MCF 10A (cell line): ENCODE results near the gene SARNP. TPM values are rescaled to one million over a fixed set of nuclear protein-coding genes. Genes with fewer than 3 reads are reported as not detected.
A peak's percentile ranks its signal among the peaks of the same experiment; 100 is the strongest.

Experiments used
- BruUV-seq: library from RNA; stranded (reverse); fragments of 400-500 nt; replicated peaks from 2 replicates; lab custom pipeline; 2021; lab: Mats Ljungman, UMichigan
- CTCF ChIA-PET: fragments of 300-600 bp; sonication (Branson Sonifier 250); formaldehyde crosslinking; extraction: SDS; loops from one replicate; lab custom pipeline; 2021; ENCODE audit warnings: antibody characterized with exemption, inconsistent platforms; lab: Yijun Ruan, JAX
- POLR2A ChIA-PET: fragments of 300-600, 350-650 bp; sonication (Branson Sonifier 250); formaldehyde crosslinking; extraction: SDS; loops from one replicate; lab custom pipeline; 2020; ENCODE audit warnings: antibody characterized with exemption, inconsistent platforms; lab: Yijun Ruan, JAX
- DNase-seq: peaks from one replicate; pipeline ENCODE4 v3.0.0-alpha.2; 2018; ENCODE audit not compliant: unreplicated experiment
- H3K27ac Mint-ChIP-seq: one replicate; pipeline ENCODE4 v1.8.0; 2022; ENCODE audit warnings: mild to moderate bottlenecking, low read depth, mixed read lengths; ENCODE audit not compliant: unreplicated experiment
- H3K27me3 Mint-ChIP-seq: one replicate; pipeline ENCODE4 v1.8.0; 2022; ENCODE audit warnings: mixed read lengths; ENCODE audit not compliant: insufficient read depth, unreplicated experiment
- H3K36me3 Mint-ChIP-seq: one replicate; pipeline ENCODE4 v1.8.0; 2022; ENCODE audit warnings: mild to moderate bottlenecking, moderate library complexity, mixed read lengths; ENCODE audit not compliant: insufficient read depth, unreplicated experiment
- H3K4me1 Mint-ChIP-seq: one replicate; pipeline ENCODE4 v1.8.0; 2022; ENCODE audit warnings: mixed read lengths; ENCODE audit not compliant: insufficient read depth, unreplicated experiment
- H3K4me3 Mint-ChIP-seq: one replicate; pipeline ENCODE4 v1.8.0; 2022; ENCODE audit warnings: mild to moderate bottlenecking, moderate library complexity, mixed read lengths; ENCODE audit not compliant: unreplicated experiment
- H3K9me3 Mint-ChIP-seq: one replicate; pipeline ENCODE4 v1.8.0; 2022; ENCODE audit warnings: mixed read lengths; ENCODE audit not compliant: unreplicated experiment
- intact Hi-C: fragments of 100-400 bp; cut with micrococcal nuclease; formaldehyde crosslinking; loops from 2 replicates; pipeline ENCODE4 v1.14.1; 2022
- total RNA-seq: library from RNA; stranded (reverse); gene quantifications from 2 replicates; pipeline ENCODE4 v1.2.3, GENCODE V29; 2022
- TF ChIP-seq, protein P1 (sequence below): fragments of 200-600 bp; IDR thresholded peaks from one replicate; pipeline ENCODE4 v1.8.0; 2022; ENCODE audit warnings: antibody characterized with exemption, mild to moderate bottlenecking; ENCODE audit not compliant: unreplicated experiment

Gene SARNP
- total RNA-seq, 1 experiment from 2014 or later, result 61.1 TPM

DNA sequence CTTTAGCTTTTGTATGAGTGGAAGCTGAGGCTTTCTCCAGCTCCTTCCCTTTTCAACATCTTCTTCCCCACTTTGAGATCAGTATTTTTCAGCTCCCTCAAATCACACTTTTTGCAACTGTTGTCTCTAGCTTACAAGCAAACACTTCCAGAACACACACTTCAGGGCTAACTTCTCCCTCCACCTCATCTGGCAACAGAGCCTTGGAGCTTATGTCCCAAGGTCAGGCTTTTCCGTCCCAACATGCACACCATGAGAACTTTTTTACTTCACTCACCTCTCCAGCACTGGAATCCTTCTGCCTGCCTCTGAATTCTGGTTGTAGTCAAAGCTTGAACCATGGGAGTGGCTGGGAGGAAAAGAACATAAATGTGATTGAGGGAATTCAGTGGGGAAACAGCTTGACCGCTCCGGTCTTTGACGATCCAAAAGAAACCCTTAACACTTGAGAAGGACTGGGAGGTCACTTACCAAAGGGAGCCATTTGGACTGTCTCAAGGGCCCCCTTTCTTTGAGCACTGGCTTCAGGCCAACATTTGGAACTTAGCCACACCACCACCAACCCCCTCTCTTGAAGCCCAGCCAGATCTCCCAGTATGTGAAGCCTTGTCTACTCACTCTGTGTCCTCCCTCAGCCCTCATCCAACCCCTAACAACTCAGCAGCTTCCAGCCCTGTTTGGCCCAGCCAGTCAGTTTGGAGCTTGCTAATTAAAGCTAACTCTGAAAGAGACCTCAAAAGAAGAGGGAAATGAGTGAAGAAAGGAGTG lies 105.6 kb downstream of the SARNP start:
- no peak for DNase-seq
- Mint-ChIP-seq H3K27me3 (peaks cover 31% of the 10 kb centered on the region), H3K27ac (no peak overlapping the region), H3K4me3 (no peak overlapping the region), H3K9me3 (no peaks in the 10 kb centered on the region), H3K4me1 (peaks cover 26% of the 10 kb centered on the region), H3K36me3 (peaks cover 8% of the 10 kb centered on the region)
- intact Hi-C loops, result no loop called here
- CTCF ChIA-PET, result interaction anchor here (0.6 to 1.2 kb wide), 3 partner anchors 10 to 108 kb away, joined by 3 read pairs; no protein-coding TSS in a partner anchor
- no TSS peak for BruUV-seq
- POLR2A ChIA-PET, result no interaction called here
- TF ChIP-seq, protein P1, sequence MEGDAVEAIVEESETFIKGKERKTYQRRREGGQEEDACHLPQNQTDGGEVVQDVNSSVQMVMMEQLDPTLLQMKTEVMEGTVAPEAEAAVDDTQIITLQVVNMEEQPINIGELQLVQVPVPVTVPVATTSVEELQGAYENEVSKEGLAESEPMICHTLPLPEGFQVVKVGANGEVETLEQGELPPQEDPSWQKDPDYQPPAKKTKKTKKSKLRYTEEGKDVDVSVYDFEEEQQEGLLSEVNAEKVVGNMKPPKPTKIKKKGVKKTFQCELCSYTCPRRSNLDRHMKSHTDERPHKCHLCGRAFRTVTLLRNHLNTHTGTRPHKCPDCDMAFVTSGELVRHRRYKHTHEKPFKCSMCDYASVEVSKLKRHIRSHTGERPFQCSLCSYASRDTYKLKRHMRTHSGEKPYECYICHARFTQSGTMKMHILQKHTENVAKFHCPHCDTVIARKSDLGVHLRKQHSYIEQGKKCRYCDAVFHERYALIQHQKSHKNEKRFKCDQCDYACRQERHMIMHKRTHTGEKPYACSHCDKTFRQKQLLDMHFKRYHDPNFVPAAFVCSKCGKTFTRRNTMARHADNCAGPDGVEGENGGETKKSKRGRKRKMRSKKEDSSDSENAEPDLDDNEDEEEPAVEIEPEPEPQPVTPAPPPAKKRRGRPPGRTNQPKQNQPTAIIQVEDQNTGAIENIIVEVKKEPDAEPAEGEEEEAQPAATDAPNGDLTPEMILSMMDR, result no peak

DNA sequence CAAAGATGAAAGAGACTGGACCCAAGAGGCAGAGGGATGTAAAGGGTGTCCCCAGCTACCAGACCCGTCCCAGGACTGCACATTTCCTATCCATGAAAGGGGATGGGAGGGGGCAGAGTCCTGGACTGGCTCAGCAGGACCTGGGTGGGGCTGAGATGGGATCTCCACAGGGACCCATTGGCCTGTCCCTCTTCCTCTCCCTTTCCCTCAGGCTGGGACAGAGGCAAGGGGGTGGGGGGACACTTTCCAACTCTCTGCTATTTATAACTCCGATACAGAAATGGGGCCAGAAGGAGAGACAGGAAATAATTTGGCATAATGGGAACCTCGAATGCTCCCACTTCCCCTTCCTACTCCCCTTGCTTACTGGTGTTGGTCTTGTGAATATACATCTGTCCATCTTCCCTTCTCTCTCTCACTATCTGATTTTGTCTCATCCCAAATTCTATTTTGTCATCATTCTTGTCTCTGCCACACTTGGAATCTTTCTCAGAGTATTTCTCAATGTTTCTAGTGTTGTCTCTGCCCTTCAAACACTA lies 108.8 kb downstream of the SARNP start:
- intact Hi-C loops, result no loop called here
- BruUV-seq, result no TSS peak
- TF ChIP-seq, protein P1, result no peak
- CTCF ChIA-PET, result no interaction called here
- Mint-ChIP-seq H3K4me3 (peak overlapping the region; percentile 7), H3K27me3 (peaks cover 38% of the 10 kb centered on the region), H3K27ac (no peak overlapping the region), H3K36me3 (no peaks in the 10 kb centered on the region), H3K9me3 (no peaks in the 10 kb centered on the region), H3K4me1 (peaks cover 21% of the 10 kb centered on the region)
- POLR2A ChIA-PET, result no interaction called here
- no peak for DNase-seq

GRCh38 chr12:55707841-55708694 lies 109.5 kb downstream of the SARNP start, which contains the start of gene ITGA7:
ITGA7 (minus strand) TSS chr12:55707904; CDS start chr12:55707682, 222 bp downstream.
- H3K27ac Mint-ChIP-seq, result no peak within 1 kb of the TSS

More at GRCh38 chr12:55707841-55708694, 109.5 kb downstream of the SARNP start, which contains the start of gene ITGA7:
- CTCF ChIA-PET, result no interaction called here
- Mint-ChIP-seq H3K4me1 (peaks cover 16% of the 10 kb centered on the region), H3K9me3 (no peaks in the 10 kb centered on the region), H3K36me3 (no peaks in the 10 kb centered on the region), H3K4me3 (peak within 1 kb of the TSS; percentile 60), H3K27me3 (peaks cover 38% of the 10 kb centered on the region)
- DNase-seq, result no peak
- TF ChIP-seq, protein P1, result no peak
- BruUV-seq, result no TSS peak
- POLR2A ChIA-PET, result no interaction called here
- intact Hi-C loops, result no loop called here

Other genes starting within 250 kb of the SARNP start
- gene OR2AP1, start 245.3 kb downstream of the SARNP start, total RNA-seq, result not detected in 2 replicates
- not detected in 2 replicates for gene OR10P1, start 180.8 kb downstream of the SARNP start, total RNA-seq
- 2.1 and 3.0 TPM in 2 replicates for gene ITGA7, start 109.8 kb downstream of the SARNP start, total RNA-seq
- gene BLOC1S1, start 101.7 kb downstream of the SARNP start, total RNA-seq, result 75.8 and 84.3 TPM in 2 replicates
- gene RDH5, start 97.3 kb downstream of the SARNP start, total RNA-seq, result 2.5 and 3.9 TPM in 2 replicates
- gene CD63, start 88.7 kb downstream of the SARNP start, total RNA-seq, result 552 and 724 TPM in 2 replicates
- gene GDF11, start 74.6 kb downstream of the SARNP start, total RNA-seq, result 1.9 TPM in 2 replicates
- 54.6 and 55.9 TPM in 2 replicates for gene ORMDL2, start 317 bp upstream of the SARNP start, total RNA-seq
- 27.3 and 29.9 TPM in 2 replicates for gene DNAJC14, start 11.9 kb upstream of the SARNP start, total RNA-seq
- gene MMP19, start 25.2 kb upstream of the SARNP start, total RNA-seq, result 3.3 and 3.7 TPM in 2 replicates
- 50.5 and 56.5 TPM in 2 replicates for gene PYM1, start 110.2 kb upstream of the SARNP start, total RNA-seq
- 177 and 236 TPM in 2 replicates for gene DGKA, start 113.4 kb upstream of the SARNP start, total RNA-seq
- 0.59 TPM in 1 of 2 replicates, not detected in the other for gene PMEL, start 148.3 kb upstream of the SARNP start, total RNA-seq
- 17.9 and 23.8 TPM in 2 replicates for gene CDK2, start 149.1 kb upstream of the SARNP start, total RNA-seq
- gene RAB5B, start 156.4 kb upstream of the SARNP start, total RNA-seq, result 67.4 and 96.1 TPM in 2 replicates
- gene SUOX, start 179.6 kb upstream of the SARNP start, total RNA-seq, result 6.3 and 7.9 TPM in 2 replicates
- gene IKZF4, start 203.3 kb upstream of the SARNP start, total RNA-seq, result 2.4 and 3.4 TPM in 2 replicates
- gene RPS26, start 224.2 kb upstream of the SARNP start, total RNA-seq, result 45.1 and 67.3 TPM in 2 replicates